IMR-90 (cell line): Measurements from ENCODE around the gene C1orf56. TPM values are rescaled to one million over a fixed set of nuclear protein-coding genes. Genes with fewer than 3 reads are reported as not detected.

ENCODE experiments used
- ATAC-seq: fragments of 200-7000 bp; cut with Tn5 transposase; 2 replicates; pipeline ENCODE4 v1.9.1; 2020; ENCODE audit warnings: low read depth, mild to moderate bottlenecking, moderate library complexity
- BruUV-seq: library from RNA; stranded (reverse); fragments of 400-500 nt; replicated peaks from 2 replicates; lab custom pipeline; 2021; lab: Mats Ljungman, UMichigan
- CTCF ChIA-PET: fragments of 300-600 bp; formaldehyde crosslinking; extraction: SDS; loops from one replicate; lab custom pipeline; 2021; ENCODE audit warnings: antibody characterized with exemption; lab: Yijun Ruan, JAX
- POLR2A ChIA-PET: fragments of 300-600 bp; sonication (Branson Sonifier 250); formaldehyde crosslinking; loops from one replicate; lab custom pipeline; 2022; ENCODE audit warnings: antibody characterized with exemption; ENCODE audit not compliant: unreplicated experiment; lab: Charles Lee
- DNase-seq: peaks from one replicate; pipeline ENCODE4 v3.0.0; 2013
- H2AFZ ChIP-seq: replicated peaks from 2 replicates; pipeline ENCODE3; 2013; ENCODE audit warnings: low read length, mild to moderate bottlenecking; ENCODE audit not compliant: poor library complexity
- H2AK5ac ChIP-seq: 2 replicates; pipeline ENCODE4 v1.6.1; 2013; ENCODE audit warnings: low read depth, low read length, inconsistent platforms
- H2AK9ac ChIP-seq: replicated peaks from 2 replicates; pipeline ENCODE3; 2013; ENCODE audit warnings: mild to moderate bottlenecking, low read depth, low read length, moderate library complexity; ENCODE audit not compliant: poor library complexity
- H2BK120ac ChIP-seq: 2 replicates; pipeline ENCODE4 v1.6.1; 2013; ENCODE audit warnings: low read depth, low read length, inconsistent platforms
- H2BK15ac ChIP-seq: 3 replicates; pipeline ENCODE4 v1.6.1; 2013; ENCODE audit warnings: low read depth, low read length, inconsistent platforms
- H2BK20ac ChIP-seq: 2 replicates; pipeline ENCODE4 v1.6.1; 2013; ENCODE audit warnings: low read depth, mild to moderate bottlenecking, inconsistent platforms, low read length, moderate library complexity
- H2BK5ac ChIP-seq: 2 replicates; pipeline ENCODE4 v1.6.1; 2013; ENCODE audit warnings: mild to moderate bottlenecking, low read depth, low read length, inconsistent platforms; ENCODE audit not compliant: poor library complexity, severe bottlenecking
- H3K14ac ChIP-seq: replicated peaks from 2 replicates; pipeline ENCODE4 v1.6.1; 2013; ENCODE audit warnings: low read depth, low read length, inconsistent platforms
- H3K18ac ChIP-seq: 2 replicates; pipeline ENCODE4 v1.6.1; 2013; ENCODE audit warnings: low read depth, low read length, control low read depth
- H3K23ac ChIP-seq: 2 replicates; pipeline ENCODE4 v1.6.1; 2013; ENCODE audit warnings: low read depth, low read length, inconsistent platforms
- H3K27ac ChIP-seq: 2 replicates; pipeline ENCODE4 v1.5.1; 2013; ENCODE audit warnings: mild to moderate bottlenecking, control low read depth, low read length; ENCODE audit not compliant: insufficient read depth
- H3K27me3 ChIP-seq: 2 replicates; pipeline ENCODE4 v1.6.1; 2013; ENCODE audit warnings: low read length; ENCODE audit not compliant: control insufficient read depth, insufficient read depth
- H3K36me3 ChIP-seq: 2 replicates; pipeline ENCODE4 v1.6.1; 2013; ENCODE audit warnings: low read length, mixed read lengths; ENCODE audit not compliant: control insufficient read depth, insufficient read depth
- H3K4ac ChIP-seq: 2 replicates; pipeline ENCODE4 v1.6.1; 2013; ENCODE audit warnings: low read depth, low read length, inconsistent platforms
- H3K4me1 ChIP-seq: 2 replicates; pipeline ENCODE4 v1.6.1; 2013; ENCODE audit warnings: low read length, mixed read lengths; ENCODE audit not compliant: control insufficient read depth, insufficient read depth
- H3K4me2 ChIP-seq: 2 replicates; pipeline ENCODE4 v1.6.1; 2013; ENCODE audit warnings: low read depth, mild to moderate bottlenecking, control low read depth, low read length, moderate library complexity
- H3K4me3 ChIP-seq: 2 replicates; pipeline ENCODE4 v1.5.1; 2013; ENCODE audit warnings: low read depth, mild to moderate bottlenecking, control low read depth, low read length, moderate library complexity; ENCODE audit not compliant: insufficient read depth
- H3K56ac ChIP-seq: 2 replicates; pipeline ENCODE4 v1.6.1; 2013; ENCODE audit warnings: low read length, inconsistent platforms; ENCODE audit not compliant: insufficient read depth; ENCODE audit errors: extremely low read depth
- H3K79me1 ChIP-seq, 2 experiments: 2 replicates each; pipeline ENCODE4 v1.6.1; 2013; ENCODE audit warnings: low read length in 2 of 2, inconsistent platforms in 1 of 2, low read depth in 1 of 2
- H3K9ac ChIP-seq: 2 replicates; pipeline ENCODE4 v1.6.1; 2013; ENCODE audit warnings: low read depth, low read length, control low read depth
- H3K9me1 ChIP-seq: 2 replicates; pipeline ENCODE4 v1.6.1; 2013; ENCODE audit warnings: low read length, inconsistent platforms; ENCODE audit not compliant: insufficient read depth
- H3K9me3 ChIP-seq: 2 replicates; pipeline ENCODE4 v1.6.1; 2013; ENCODE audit warnings: low read length; ENCODE audit not compliant: control insufficient read depth, insufficient read depth
- H4K20me1 ChIP-seq: 2 replicates; pipeline ENCODE4 v1.6.1; 2013; ENCODE audit warnings: low read length, inconsistent platforms; ENCODE audit not compliant: insufficient read depth
- H4K5ac ChIP-seq: 2 replicates; pipeline ENCODE4 v1.6.1; 2013; ENCODE audit warnings: mild to moderate bottlenecking, low read depth, low read length, control low read depth
- H4K8ac ChIP-seq, 2 experiments: 2 replicates each; pipeline ENCODE4 v1.6.1; 2013; ENCODE audit warnings: low read depth in 2 of 2, low read length in 2 of 2, control low read depth in 1 of 2, inconsistent platforms in 1 of 2
- H4K91ac ChIP-seq: 2 replicates; pipeline ENCODE4 v1.6.1; 2013; ENCODE audit warnings: low read depth, low read length, inconsistent platforms; ENCODE audit not compliant: insufficient read depth
- BHLHE40 ChIP-seq: fragments of 150-350 bp; IDR thresholded peaks from 2 replicates; pipeline ENCODE4 v1.6.1; 2016; ENCODE audit warnings: mild to moderate bottlenecking, low read depth, low read length
- CEBPB ChIP-seq: IDR thresholded peaks from 2 replicates; pipeline ENCODE4 v1.6.1; 2012; ENCODE audit warnings: low read depth, low read length, improper control_type of control experiment
- CHD1 ChIP-seq: IDR thresholded peaks from 2 replicates; pipeline ENCODE4 v1.6.1; 2012; ENCODE audit warnings: low read depth, low read length, improper control_type of control experiment
- CTCF ChIP-seq: conservative IDR thresholded peaks from 2 replicates; pipeline ENCODE4 v1.5.1; 2012; ENCODE audit warnings: mild to moderate bottlenecking, low read depth, low read length, improper control_type of control experiment
- ELK1 ChIP-seq: fragments of 150-350 bp; IDR thresholded peaks from 2 replicates; pipeline ENCODE4 v1.6.1; 2016; ENCODE audit warnings: low read depth, mild to moderate bottlenecking, low read length, moderate library complexity, borderline replicate concordance
- FOS ChIP-seq: fragments of 150-350 bp; IDR thresholded peaks from 2 replicates; pipeline ENCODE4 v1.6.1; 2016; ENCODE audit warnings: low read depth, low read length
- MAFK ChIP-seq: IDR thresholded peaks from 2 replicates; pipeline ENCODE4 v1.6.1; 2012; ENCODE audit warnings: low read depth, low read length, improper control_type of control experiment
- MAZ ChIP-seq: IDR thresholded peaks from 2 replicates; pipeline ENCODE4 v1.6.1; 2012; ENCODE audit warnings: low read depth, mild to moderate bottlenecking, low read length, improper control_type of control experiment, moderate library complexity, borderline replicate concordance
- MXI1 ChIP-seq: IDR thresholded peaks from 2 replicates; pipeline ENCODE4 v1.6.1; 2012; ENCODE audit warnings: low read depth, mild to moderate bottlenecking, low read length, moderate library complexity, borderline replicate concordance
- NFE2L2 ChIP-seq: fragments of 150-350 bp; IDR thresholded peaks from 2 replicates; pipeline ENCODE4 v1.6.1; 2016; ENCODE audit warnings: low read depth, mild to moderate bottlenecking, low read length
- POLR2A ChIP-seq: IDR thresholded peaks from 2 replicates; pipeline ENCODE4 v1.6.1; 2012; ENCODE audit warnings: mild to moderate bottlenecking, low read depth, low read length
- RAD21 ChIP-seq: IDR thresholded peaks from 2 replicates; pipeline ENCODE4 v1.6.1; 2012; ENCODE audit warnings: low read length, improper control_type of control experiment
- RCOR1 ChIP-seq: IDR thresholded peaks from 2 replicates; pipeline ENCODE4 v1.6.1; 2012; ENCODE audit warnings: mild to moderate bottlenecking, low read length, improper control_type of control experiment; ENCODE audit not compliant: insufficient replicate concordance
- RFX5 ChIP-seq: IDR thresholded peaks from 2 replicates; pipeline ENCODE4 v1.8.0; 2012; ENCODE audit warnings: low read depth, mild to moderate bottlenecking, low read length, moderate library complexity
- SMC3 ChIP-seq: fragments of 150-350 bp; IDR thresholded peaks from 2 replicates; pipeline ENCODE4 v1.6.1; 2016; ENCODE audit warnings: low read depth, mild to moderate bottlenecking, antibody characterized with exemption, low read length, moderate library complexity
- USF2 ChIP-seq: fragments of 150-350 bp; IDR thresholded peaks from 2 replicates; pipeline ENCODE4 v1.6.1; 2017; ENCODE audit warnings: mild to moderate bottlenecking, antibody characterized with exemption, low read length, low read depth
- WGBS, 2 experiments: methylation state at CpG; one replicate each; pipeline versions ENCODE4 v1.1.5 to v1.1.7; 2013; ENCODE audit warnings: missing lambda C conversion rate in 2 of 2; ENCODE audit not compliant: insufficient read length in 1 of 2; ENCODE audit errors: extremely low coverage in 2 of 2; 5-methylcytosine and 5-hydroxymethylcytosine counted together
- dilution Hi-C: fragments of 300-500 bp; cut with HindIII; formaldehyde crosslinking; loops from one replicate; pipeline ENCODE4 v1.14.3; 2018; ENCODE audit warnings: low sequenced_read_pairs; ENCODE audit not compliant: unreplicated experiment
- in situ Hi-C: fragments of 300-500 bp; cut with MboI; formaldehyde crosslinking; loops from 3 replicates; pipeline ENCODE4 v1.14.3; 2019; ENCODE audit warnings: low sequenced_read_pairs, inconsistent platforms, mixed read lengths
- intact Hi-C: fragments of 100-400 bp; cut with micrococcal nuclease; formaldehyde crosslinking; loops from 2 replicates; pipeline ENCODE4 v1.10.0; 2022
- polyA plus RNA-seq, 3 experiments: library from polyadenylated mRNA; depleted of rRNA; stranded (reverse); fragments of >200 nt; gene quantifications; 2 replicates each; pipeline ENCODE4 v1.2.3, GENCODE V29; 2012; ENCODE audit warnings: low replicate concordance in 1 of 3
- total RNA-seq: library from RNA; depleted of rRNA; stranded (reverse); fragments of >200 nt; gene quantifications from 2 replicates; pipeline ENCODE4 v1.2.3, GENCODE V29; 2012

C1orf56 gene
- total and polyA plus RNA-seq, 2 of the 4 experiments (the other 2 are of a cell fraction) = 0.54 to 1.2 TPM

- no peak overlapping the region for H3K27ac ChIP-seq
- no peak overlapping the region for H2BK120ac ChIP-seq
- intact Hi-C loops = loop anchor here (10.0 kb wide), 1 partner anchor 437 kb away; no protein-coding TSS in a partner anchor
- no peak overlapping the region for H3K4ac ChIP-seq
- H4K5ac ChIP-seq = no peak overlapping the region
- WGBS, 2 experiments = 100% methylated on average over 1 of the region's 4 CpGs; no CpG with 5 or more reads in 1 of the 2 experiments
- H2BK5ac ChIP-seq = no peak overlapping the region
- H2BK20ac ChIP-seq = no peak overlapping the region
- no peak overlapping the region for H3K14ac ChIP-seq
- no peaks in the 10 kb centered on the region for H3K9me3 ChIP-seq
- ATAC-seq (no peak), DNase-seq (no peak)
- H3K9ac ChIP-seq = no peak overlapping the region
- H3K79me1 ChIP-seq = peaks cover 7 to 12% of the 10 kb centered on the region in 2 experiments
- ChIA-PET CTCF (no interaction called here), POLR2A (no interaction called here)
- H4K20me1 ChIP-seq = no peaks in the 10 kb centered on the region
- H4K8ac ChIP-seq = no peak overlapping the region
- no peak for TF ChIP-seq USF2
- no peak for TF ChIP-seq RAD21
- TF ChIP-seq MXI1 = no peak
- TF ChIP-seq CHD1 = no peak
- no peak for TF ChIP-seq SMC3
- TF ChIP-seq MAZ = no peak
- TF ChIP-seq POLR2A = no peak
- no peak for TF ChIP-seq RCOR1
- TF ChIP-seq NFE2L2 = no peak
- TF ChIP-seq MAFK = no peak
- TF ChIP-seq RFX5 = no peak
- TF ChIP-seq ELK1 = no peak
- no peak for TF ChIP-seq BHLHE40
- no peak for TF ChIP-seq CEBPB
- TF ChIP-seq FOS = no peak
- TF ChIP-seq CTCF = no peak
- in situ Hi-C loops = no loop called here
- H3K4me1 ChIP-seq = peaks cover 9% of the 10 kb centered on the region
- no peak overlapping the region for H3K4me3 ChIP-seq
- peaks cover 13% of the 10 kb centered on the region for H3K9me1 ChIP-seq
- no peak overlapping the region for H3K56ac ChIP-seq
- no peak overlapping the region for H4K91ac ChIP-seq
- dilution Hi-C loops = no loop called here
- no peak overlapping the region for H2AK5ac ChIP-seq
- H2BK15ac ChIP-seq = no peak overlapping the region
- peaks cover 32% of the 10 kb centered on the region for H3K36me3 ChIP-seq
- H3K27me3 ChIP-seq = no peaks in the 10 kb centered on the region
- no peak overlapping the region for H2AK9ac ChIP-seq
- H3K23ac ChIP-seq = no peak overlapping the region
- BruUV-seq = no TSS peak
- no peak overlapping the region for H3K4me2 ChIP-seq
- no peak overlapping the region for H3K18ac ChIP-seq
- no peak overlapping the region for H2AFZ ChIP-seq
These were observed 45.9 kb upstream of the C1orf56 start for GRCh38 chr1:151001602-151002001.
